ENCODE results near the gene ETS1.

DNA sequence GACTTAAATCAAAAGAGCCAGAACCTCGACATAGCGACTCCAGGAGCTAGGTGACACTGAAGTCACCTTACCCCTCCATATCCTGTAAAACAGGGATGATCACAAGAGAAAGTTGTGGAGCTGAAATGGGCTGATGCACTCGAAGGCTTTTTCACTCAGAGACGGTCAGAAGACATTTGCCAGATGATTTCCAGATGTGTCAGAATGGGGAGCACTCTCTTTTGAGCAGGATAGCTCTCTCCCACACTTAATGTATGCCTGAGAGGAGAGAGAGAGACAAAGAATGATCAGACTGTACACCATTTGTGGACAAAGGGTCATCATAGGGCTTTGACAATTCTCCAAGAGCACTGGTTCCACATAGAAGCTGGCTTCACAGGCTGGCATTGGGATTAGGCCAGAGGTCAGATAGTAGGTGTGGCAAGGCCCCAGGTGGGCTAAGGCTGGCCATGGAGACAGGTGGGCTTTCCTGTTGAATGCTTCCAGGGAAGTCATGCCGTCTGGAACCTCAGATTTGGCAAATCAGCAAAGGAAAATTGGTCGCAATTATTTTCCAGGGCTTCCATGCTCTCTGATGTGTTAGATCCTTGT lies 42.3 kb upstream of the ETS1 start:
- TF ChIP-seq, protein P1, sequence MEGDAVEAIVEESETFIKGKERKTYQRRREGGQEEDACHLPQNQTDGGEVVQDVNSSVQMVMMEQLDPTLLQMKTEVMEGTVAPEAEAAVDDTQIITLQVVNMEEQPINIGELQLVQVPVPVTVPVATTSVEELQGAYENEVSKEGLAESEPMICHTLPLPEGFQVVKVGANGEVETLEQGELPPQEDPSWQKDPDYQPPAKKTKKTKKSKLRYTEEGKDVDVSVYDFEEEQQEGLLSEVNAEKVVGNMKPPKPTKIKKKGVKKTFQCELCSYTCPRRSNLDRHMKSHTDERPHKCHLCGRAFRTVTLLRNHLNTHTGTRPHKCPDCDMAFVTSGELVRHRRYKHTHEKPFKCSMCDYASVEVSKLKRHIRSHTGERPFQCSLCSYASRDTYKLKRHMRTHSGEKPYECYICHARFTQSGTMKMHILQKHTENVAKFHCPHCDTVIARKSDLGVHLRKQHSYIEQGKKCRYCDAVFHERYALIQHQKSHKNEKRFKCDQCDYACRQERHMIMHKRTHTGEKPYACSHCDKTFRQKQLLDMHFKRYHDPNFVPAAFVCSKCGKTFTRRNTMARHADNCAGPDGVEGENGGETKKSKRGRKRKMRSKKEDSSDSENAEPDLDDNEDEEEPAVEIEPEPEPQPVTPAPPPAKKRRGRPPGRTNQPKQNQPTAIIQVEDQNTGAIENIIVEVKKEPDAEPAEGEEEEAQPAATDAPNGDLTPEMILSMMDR (conservative IDR thresholded peaks at IDR 0.05 in 1 of 2, IDR thresholded peaks at IDR 0.05 in 1 of 2; ENCODE audit: extremely low read depth in 1 of 2, insufficient read depth in 1 of 2, low read depth in 1 of 2, low read length in 2 of 2) = no peak
- no peak for TF ChIP-seq EZH2 (IDR thresholded peaks at IDR 0.05; ENCODE audit: borderline replicate concordance, low read length)

Data from mammary epithelial cell (primary cell).